Activated CD4-positive, alpha-beta memory T cell treated with anti-CD3 and anti-CD28 coated beads, Interleukin-2, amount 10 ng/mL, durations not matched to agents 7 days and 5 days (primary cell): ENCODE data around the gene SMIM5. TPM values are rescaled to one million over a fixed set of nuclear protein-coding genes. Genes with fewer than 3 reads are reported as not detected.
"Not testable (repeated sequence)": the region's sequence is repeated elsewhere in the genome, so short reads cannot be mapped to it uniquely, and the experiment has no call there.

Source experiments
- CTCF ChIA-PET: fragments of 350-600 bp; sonication (Branson Sonifier 250); formaldehyde crosslinking; loops from one replicate; lab custom pipeline; 2021; ENCODE audit warnings: antibody characterized with exemption, inconsistent platforms; lab: Charles Lee
- POLR2A ChIA-PET: fragments of 350-600 bp; sonication (Branson Sonifier 250); formaldehyde crosslinking; loops from one replicate; lab custom pipeline; 2021; ENCODE audit warnings: antibody characterized with exemption; lab: Charles Lee
- DNase-seq: peaks from one replicate; pipeline ENCODE4 v3.0.0-alpha.2; 2020
- H3K27ac Mint-ChIP-seq: one replicate; pipeline ENCODE4 v1.8.0; 2021; ENCODE audit warnings: mild to moderate bottlenecking, mixed read lengths
- H3K27me3 Mint-ChIP-seq: one replicate; pipeline ENCODE4 v1.8.0; 2021; ENCODE audit warnings: mixed read lengths
- H3K36me3 Mint-ChIP-seq: one replicate; pipeline ENCODE4 v1.8.0; 2021; ENCODE audit warnings: low read depth, mixed read lengths
- H3K4me1 Mint-ChIP-seq: one replicate; pipeline ENCODE4 v1.8.0; 2021; ENCODE audit warnings: mixed read lengths
- H3K4me3 Mint-ChIP-seq: one replicate; pipeline ENCODE4 v1.8.0; 2021; ENCODE audit warnings: mild to moderate bottlenecking, mixed read lengths
- H3K9me3 Mint-ChIP-seq: one replicate; pipeline ENCODE4 v1.8.0; 2021; ENCODE audit warnings: mixed read lengths
- total RNA-seq, 2 experiments: library from RNA; stranded (reverse); gene quantifications; one replicate each; pipeline ENCODE4 v1.2.3, GENCODE V29; 2021

SMIM5 gene
- total RNA-seq, 2 experiments from 2014 or later, result not detected

DNA sequence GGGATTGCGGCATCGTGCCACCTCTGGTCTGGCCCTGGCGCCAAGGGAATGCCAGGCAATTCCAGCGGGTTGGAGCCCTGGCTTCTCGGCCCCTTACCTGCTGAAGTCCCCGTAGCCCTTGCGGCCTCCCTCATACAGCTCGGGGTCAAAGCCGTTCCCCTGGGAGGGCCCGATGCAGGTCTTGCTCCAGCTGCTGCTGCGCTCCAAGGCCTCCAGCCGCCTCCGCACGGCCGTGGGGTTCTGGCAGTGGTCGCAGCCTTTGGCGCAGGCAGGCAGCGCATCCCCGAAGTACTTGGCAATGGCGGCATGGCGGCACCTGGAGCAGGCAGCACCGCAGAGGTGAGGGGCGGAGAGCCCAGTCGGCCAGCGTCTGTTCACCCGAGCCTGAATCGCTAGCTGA lies 1.9 kb upstream of the SMIM5 start:
- DNase-seq, result no peak
- H3K36me3 Mint-ChIP-seq, result no peaks in the 10 kb centered on the region
- H3K27ac Mint-ChIP-seq, result no peak overlapping the region
- POLR2A ChIA-PET, result no interaction called here
- H3K4me3 Mint-ChIP-seq, result no peak overlapping the region
- no peaks in the 10 kb centered on the region for H3K4me1 Mint-ChIP-seq
- no peaks in the 10 kb centered on the region for H3K27me3 Mint-ChIP-seq
- CTCF ChIA-PET, result interaction anchor here (4.4 to 7.7 kb wide), 2 partner anchors 13 to 117 kb away, joined by 75 to 149 read pairs; a partner anchor contains a TSS
- H3K9me3 Mint-ChIP-seq, result no peaks in the 10 kb centered on the region

DNA sequence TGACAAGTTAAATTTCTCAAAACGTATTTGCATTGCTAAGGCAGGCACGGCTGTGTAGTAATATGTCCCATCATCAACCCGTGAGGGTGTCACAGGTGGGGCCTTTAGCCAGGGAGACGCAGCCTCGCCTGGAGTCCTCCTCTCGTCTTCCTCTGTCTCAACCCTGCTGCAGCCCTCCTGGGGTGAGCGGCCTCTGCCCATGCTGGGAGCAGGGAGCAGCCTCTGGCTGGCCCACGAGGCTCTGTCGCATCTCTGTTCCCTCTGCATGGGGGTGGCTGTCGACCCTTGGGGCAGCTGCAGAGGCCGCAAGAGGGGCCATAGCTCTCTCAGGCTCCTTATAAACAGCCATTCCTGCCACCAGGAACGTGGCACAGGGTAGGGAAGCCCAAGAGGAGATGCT lies 806 bp upstream of the SMIM5 start:
- POLR2A ChIA-PET, result interaction anchor here (1.0 to 1.2 kb wide), 3 partner anchors 9 to 148 kb away, joined by 3 read pairs; partner anchors contain the start of genes RECQL5 and SAP30BP
- H3K9me3 Mint-ChIP-seq, result no peaks in the 10 kb centered on the region
- H3K4me3 Mint-ChIP-seq, result no peak overlapping the region
- H3K4me1 Mint-ChIP-seq, result no peaks in the 10 kb centered on the region
- no peak overlapping the region for H3K27ac Mint-ChIP-seq
- CTCF ChIA-PET, result interaction anchor here (0.6 to 7.7 kb wide), 51 partner anchors 8 to 343 kb away, joined by 3 to 149 read pairs (median 5); partner anchors contain the start of genes GALK1, GRB2, LLGL2 and RECQL5
- H3K27me3 Mint-ChIP-seq, result no peaks in the 10 kb centered on the region
- DNase-seq, result no peak
- no peaks in the 10 kb centered on the region for H3K36me3 Mint-ChIP-seq

DNA sequence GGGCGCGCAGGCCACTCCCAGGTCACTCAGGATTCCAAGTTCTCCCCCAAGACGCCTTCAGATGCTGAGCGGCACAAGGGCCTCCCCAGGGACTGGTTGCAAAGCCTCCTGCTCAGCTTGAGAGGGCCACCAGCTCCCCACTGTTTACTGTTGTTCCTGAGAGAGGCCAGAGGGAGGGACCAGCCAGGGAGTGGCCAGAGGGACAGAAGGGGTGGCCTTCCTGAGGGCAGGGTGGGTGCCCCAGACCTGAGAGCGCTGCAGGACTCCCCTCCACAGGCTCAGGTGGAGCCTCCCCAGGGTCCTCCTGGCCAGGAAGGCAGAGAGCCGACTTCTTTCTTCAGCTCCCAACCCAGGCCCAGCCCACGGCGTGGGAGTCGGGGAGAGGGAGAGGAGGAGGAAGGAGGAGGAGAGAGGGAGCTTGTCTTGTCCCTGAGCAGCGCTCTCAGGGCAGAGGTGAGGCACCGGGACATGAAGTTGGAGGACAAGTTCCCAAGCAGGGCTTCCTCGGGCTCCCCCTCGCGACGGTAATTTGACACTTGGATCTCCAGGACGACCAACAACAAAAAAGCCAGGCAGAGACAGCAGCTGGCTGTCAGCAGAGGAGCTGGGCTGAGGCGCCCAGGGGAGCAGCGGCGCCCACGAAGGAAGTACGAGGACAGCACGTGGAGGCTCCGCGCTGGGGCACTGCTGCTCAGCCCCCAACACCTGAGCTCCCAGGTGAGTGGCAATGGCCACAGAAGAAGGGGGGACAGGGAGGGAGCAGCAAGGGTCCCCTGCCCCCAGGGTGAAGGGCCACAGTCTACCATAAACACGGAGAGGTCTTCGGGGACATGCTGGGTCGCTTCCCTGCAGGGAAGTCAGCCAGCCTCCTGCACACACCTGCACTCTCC lies 497 bp downstream of the SMIM5 start:
- Mint-ChIP-seq H3K9me3 (no peaks in the 10 kb centered on the region), H3K27ac (no peak overlapping the region), H3K27me3 (no peaks in the 10 kb centered on the region), H3K4me1 (no peaks in the 10 kb centered on the region), H3K4me3 (no peak overlapping the region), H3K36me3 (no peaks in the 10 kb centered on the region)
- ChIA-PET POLR2A (interaction anchor here (0.8 to 1.4 kb wide), 6 partner anchors 7 to 146 kb away, joined by 3 to 4 read pairs (median 3); partner anchors contain the start of genes RECQL5 and SAP30BP), CTCF (interaction anchor here (0.5 to 7.7 kb wide), 40 partner anchors 9 to 321 kb away, joined by 3 to 149 read pairs (median 6); partner anchors contain the start of genes GALK1, GRB2 and TSEN54)
- DNase-seq, result peak; percentile 57

DNA sequence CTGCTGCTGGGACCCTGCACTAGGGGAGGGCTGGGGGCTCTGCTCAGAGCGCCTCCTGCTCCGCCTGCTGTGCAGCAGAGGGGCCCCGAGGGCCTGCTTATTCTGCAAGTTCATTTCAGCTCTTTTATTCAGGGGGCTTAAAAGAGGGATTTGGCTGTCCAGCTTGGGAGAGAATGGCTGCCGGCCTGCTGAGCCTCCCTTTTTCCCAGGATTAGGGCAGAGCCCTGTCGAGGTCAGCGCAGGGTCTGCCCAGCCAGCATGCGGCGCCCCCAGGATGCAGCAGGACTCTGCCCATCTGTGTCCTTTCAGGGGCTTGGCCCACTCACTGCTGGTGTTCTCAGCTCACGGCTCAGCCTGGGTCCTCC lies 1.1 kb downstream of the SMIM5 start:
- no peak overlapping the region for H3K27ac Mint-ChIP-seq
- H3K27me3 Mint-ChIP-seq, result no peaks in the 10 kb centered on the region
- no peaks in the 10 kb centered on the region for H3K4me1 Mint-ChIP-seq
- H3K36me3 Mint-ChIP-seq, result no peaks in the 10 kb centered on the region
- no peak overlapping the region for H3K4me3 Mint-ChIP-seq
- DNase-seq, result no peak
- H3K9me3 Mint-ChIP-seq, result no peaks in the 10 kb centered on the region
- POLR2A ChIA-PET, result interaction anchor here (0.8 to 1.4 kb wide), 2 partner anchors 114 to 119 kb away, joined by 4 read pairs; no protein-coding TSS in a partner anchor
- CTCF ChIA-PET, result interaction anchor here (0.5 to 7.7 kb wide), 16 partner anchors 10 to 321 kb away, joined by 3 to 149 read pairs (median 11); a partner anchor contains a TSS

DNA sequence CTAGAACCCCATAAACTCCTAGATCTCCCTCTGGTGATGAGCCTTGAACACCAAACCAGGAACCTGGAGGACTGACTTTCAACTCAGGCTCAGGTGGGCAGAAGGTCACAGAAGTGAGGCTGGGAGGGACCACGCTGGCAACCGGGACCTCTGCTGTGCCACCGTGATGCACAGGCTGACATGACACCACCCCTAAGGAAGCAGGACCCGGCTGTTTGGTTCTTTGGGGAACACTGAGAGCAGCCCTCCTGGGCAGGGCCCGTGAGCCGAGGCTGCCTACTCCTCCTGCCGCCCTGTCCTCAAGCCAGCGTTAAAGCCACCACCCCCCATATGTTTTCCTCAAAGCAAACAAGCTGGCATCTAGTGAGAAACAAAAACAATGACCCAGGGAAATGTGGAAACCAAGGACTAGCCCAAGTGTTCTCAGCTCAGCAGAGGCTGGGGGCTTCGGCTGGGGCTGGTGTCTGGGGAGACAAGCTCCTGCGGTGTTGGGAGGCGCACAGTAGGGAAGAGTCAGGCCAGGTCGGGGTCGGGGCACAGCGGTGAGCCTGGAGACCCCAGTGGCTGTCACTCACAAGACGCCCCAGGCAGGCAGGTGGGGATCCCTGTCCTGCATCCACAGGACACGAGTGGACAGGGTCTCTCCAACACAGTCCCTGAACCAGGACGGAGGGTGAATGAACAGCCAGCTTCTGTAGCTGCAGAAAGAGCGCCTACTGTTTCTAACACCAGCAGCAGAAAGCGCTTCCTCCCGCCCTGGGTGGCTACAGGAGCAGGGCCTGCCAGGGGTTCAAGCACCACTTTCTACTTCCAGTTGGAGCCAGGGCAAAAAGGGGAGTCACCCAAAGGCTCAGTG lies 1.7 kb downstream of the SMIM5 start:
- no peak overlapping the region for H3K27ac Mint-ChIP-seq
- H3K4me3 Mint-ChIP-seq, result no peak overlapping the region
- DNase-seq, result no peak
- no peaks in the 10 kb centered on the region for H3K9me3 Mint-ChIP-seq
- H3K27me3 Mint-ChIP-seq, result no peaks in the 10 kb centered on the region
- no peaks in the 10 kb centered on the region for H3K36me3 Mint-ChIP-seq
- CTCF ChIA-PET, result interaction anchor here (1.6 to 7.7 kb wide), 9 partner anchors 9 to 208 kb away, joined by 3 to 149 read pairs (median 23); a partner anchor contains a TSS
- no peaks in the 10 kb centered on the region for H3K4me1 Mint-ChIP-seq
- POLR2A ChIA-PET, result interaction anchor here (1.4 kb wide), 1 partner anchor 119 kb away, joined by 4 read pairs; no protein-coding TSS in a partner anchor

DNA sequence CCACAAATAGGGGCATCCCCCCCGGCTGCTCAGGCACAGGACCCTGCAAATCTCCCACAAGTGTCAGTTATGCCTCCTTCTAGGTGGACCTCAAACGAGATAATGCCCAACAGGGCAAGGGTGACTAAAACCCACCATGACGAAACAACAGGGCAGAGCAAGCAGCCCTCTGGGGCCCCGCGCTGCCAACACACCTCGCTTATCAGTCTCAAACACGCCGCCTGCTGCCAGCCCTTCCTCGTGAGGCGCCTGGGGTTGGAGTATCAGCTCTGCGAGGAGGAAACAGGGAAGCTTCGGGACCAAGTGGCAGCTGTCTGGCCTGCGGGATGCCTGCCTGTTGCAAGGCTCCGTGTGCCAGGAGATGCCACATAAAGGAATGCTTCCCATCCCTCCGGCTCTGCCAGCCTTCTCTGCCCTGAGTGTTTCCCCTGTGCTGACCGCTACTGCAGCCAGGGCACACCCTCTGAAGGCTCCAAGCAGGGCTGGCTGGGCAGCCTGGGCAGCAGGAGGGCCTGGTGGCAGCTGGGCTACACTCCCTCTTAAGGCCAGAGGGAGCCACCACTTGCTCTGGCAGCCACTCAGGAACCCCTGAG lies 2.5 kb downstream of the SMIM5 start:
- Mint-ChIP-seq H3K4me3 (no peak overlapping the region), H3K9me3 (no peaks in the 10 kb centered on the region), H3K27me3 (no peaks in the 10 kb centered on the region), H3K36me3 (no peaks in the 10 kb centered on the region), H3K4me1 (no peaks in the 10 kb centered on the region), H3K27ac (no peak overlapping the region)
- ChIA-PET POLR2A (no interaction called here), CTCF (interaction anchor here (1.6 to 7.7 kb wide), 6 partner anchors 8 to 114 kb away, joined by 3 to 149 read pairs (median 8); a partner anchor contains a TSS)
- DNase-seq, result no peak

DNA sequence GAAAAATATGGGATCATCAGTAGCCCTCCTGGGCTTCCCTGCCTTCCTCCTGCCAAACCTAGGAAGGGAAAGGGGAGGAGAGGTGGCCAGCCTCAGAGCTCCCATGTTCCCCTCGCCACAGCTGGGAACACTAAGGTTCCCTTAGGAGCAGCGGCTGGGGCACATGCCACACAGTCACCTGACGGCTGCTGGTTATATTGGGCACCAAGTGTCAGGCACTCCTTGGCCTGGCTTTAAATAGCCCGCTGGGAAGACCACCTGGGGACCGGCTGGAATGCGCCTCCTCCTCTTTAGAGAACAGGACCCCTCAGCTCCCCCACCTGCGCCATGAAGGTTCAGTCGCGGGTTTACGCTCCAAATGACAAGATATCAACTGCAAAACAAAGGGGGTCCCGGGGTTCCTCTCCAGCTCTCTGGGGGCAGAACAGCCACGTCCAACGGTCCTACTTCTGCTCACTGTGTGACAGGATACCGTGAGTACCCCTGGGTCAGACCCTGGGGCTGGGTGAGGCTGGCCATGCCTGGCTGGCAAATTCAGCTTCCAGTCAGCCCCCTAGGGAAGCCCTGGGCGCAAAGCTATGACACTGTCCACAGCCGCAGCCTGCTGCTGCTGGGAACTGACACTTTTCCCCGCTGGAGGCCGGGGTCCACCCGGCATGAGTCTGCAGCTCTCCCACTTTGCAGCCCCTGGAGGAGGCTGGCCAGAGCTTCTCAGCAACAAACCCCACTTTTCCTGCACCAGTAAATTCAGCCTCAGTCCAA lies 3.3 kb downstream of the SMIM5 start:
- no peaks in the 10 kb centered on the region for H3K36me3 Mint-ChIP-seq
- no peaks in the 10 kb centered on the region for H3K4me1 Mint-ChIP-seq
- no peak overlapping the region for H3K4me3 Mint-ChIP-seq
- ChIA-PET POLR2A (no interaction called here), CTCF (interaction anchor here (1.1 to 2.8 kb wide), 4 partner anchors 10 to 113 kb away, joined by 4 to 9 read pairs (median 7); a partner anchor contains a TSS)
- H3K27ac Mint-ChIP-seq, result no peak overlapping the region
- no peaks in the 10 kb centered on the region for H3K9me3 Mint-ChIP-seq
- DNase-seq, result no peak
- H3K27me3 Mint-ChIP-seq, result no peaks in the 10 kb centered on the region

DNA sequence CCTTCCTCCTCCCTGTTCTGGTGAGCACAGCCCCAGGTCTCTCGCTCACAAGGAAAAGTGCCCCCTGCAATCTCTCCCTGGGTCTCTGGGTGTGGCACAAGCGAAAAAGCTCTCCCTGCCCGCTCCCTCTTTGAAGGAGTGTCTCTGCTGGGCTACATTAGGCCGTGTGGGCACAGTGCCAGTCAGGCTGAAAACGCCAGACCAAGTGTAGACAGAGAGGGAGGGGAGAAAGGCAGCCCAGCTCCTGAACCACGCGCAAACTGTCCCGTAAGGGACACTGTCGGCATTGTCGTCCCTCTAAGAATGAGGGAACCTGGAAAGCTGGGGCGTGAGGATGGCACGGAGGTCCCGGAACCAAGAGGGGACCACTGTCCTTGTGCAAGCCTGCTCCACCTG lies 3.9 kb downstream of the SMIM5 start:
- no peaks in the 10 kb centered on the region for H3K36me3 Mint-ChIP-seq
- no peak overlapping the region for H3K27ac Mint-ChIP-seq
- ChIA-PET CTCF (interaction anchor here (1.1 to 2.8 kb wide), 4 partner anchors 9 to 112 kb away, joined by 4 to 9 read pairs (median 7); a partner anchor contains a TSS), POLR2A (no interaction called here)
- peaks cover under 1% of the 10 kb centered on the region for H3K4me1 Mint-ChIP-seq
- no peaks in the 10 kb centered on the region for H3K27me3 Mint-ChIP-seq
- no peaks in the 10 kb centered on the region for H3K9me3 Mint-ChIP-seq
- no peak overlapping the region for H3K4me3 Mint-ChIP-seq
- no peak for DNase-seq

DNA sequence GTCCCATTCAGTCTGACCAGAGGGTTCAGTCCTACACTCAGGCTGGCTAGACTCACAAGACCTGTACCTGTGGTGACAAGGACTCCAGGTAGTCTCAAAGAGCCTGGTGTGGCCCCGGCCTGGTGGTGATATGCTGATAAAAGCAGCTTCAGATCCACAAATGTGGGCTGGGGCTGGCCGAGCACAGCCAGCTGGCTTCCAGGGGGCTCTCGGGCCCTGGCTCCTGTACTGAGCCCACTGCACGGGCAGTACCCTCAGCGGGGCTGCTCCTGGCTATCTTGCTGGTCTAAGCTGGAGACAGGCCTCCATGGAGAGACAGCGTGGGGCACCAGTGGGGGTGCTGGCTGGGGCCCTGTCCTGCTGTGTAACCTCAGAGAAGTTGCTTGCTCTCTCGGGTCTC lies 4.3 kb downstream of the SMIM5 start:
- CTCF ChIA-PET, result interaction anchor here (1.1 to 2.8 kb wide), 5 partner anchors 9 to 112 kb away, joined by 3 to 9 read pairs (median 8); a partner anchor contains a TSS
- no peak overlapping the region for H3K27ac Mint-ChIP-seq
- POLR2A ChIA-PET, result no interaction called here
- H3K4me3 Mint-ChIP-seq, result no peak overlapping the region
- H3K36me3 Mint-ChIP-seq, result no peaks in the 10 kb centered on the region
- H3K27me3 Mint-ChIP-seq, result no peaks in the 10 kb centered on the region
- H3K4me1 Mint-ChIP-seq, result peaks cover 4% of the 10 kb centered on the region
- DNase-seq, result no peak
- H3K9me3 Mint-ChIP-seq, result no peaks in the 10 kb centered on the region

DNA sequence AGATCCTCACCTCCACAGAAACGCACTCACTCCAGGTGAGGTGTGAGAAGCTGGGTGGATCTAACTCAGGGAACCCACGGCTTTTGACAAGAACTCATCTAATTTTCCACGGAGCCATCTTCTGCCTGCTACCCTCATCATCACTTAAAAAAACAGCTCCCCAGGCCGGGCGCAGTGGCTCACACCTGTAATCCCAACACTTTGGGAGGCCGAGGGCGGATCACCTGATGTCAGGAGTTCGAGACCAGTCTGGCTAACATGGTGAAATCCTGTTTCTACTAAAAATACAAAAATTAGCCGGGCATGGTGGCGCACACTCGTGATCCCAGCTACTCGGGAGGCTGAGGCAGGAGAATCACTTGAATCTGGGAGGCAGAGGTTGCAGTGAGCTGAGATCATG lies 4.8 kb downstream of the SMIM5 start:
- ChIA-PET CTCF (interaction anchor here (1.1 to 2.8 kb wide), 4 partner anchors 8 to 112 kb away, joined by 3 to 9 read pairs (median 8); a partner anchor contains a TSS), POLR2A (interaction anchor here (1.3 kb wide), 1 partner anchor 29 kb away, joined by 3 read pairs; the partner anchor contains the start of gene RECQL5)
- not testable (repeated sequence) for H3K4me3 Mint-ChIP-seq, H3K36me3 Mint-ChIP-seq, H3K9me3 Mint-ChIP-seq, DNase-seq, H3K4me1 Mint-ChIP-seq, H3K27ac Mint-ChIP-seq, H3K27me3 Mint-ChIP-seq

DNA sequence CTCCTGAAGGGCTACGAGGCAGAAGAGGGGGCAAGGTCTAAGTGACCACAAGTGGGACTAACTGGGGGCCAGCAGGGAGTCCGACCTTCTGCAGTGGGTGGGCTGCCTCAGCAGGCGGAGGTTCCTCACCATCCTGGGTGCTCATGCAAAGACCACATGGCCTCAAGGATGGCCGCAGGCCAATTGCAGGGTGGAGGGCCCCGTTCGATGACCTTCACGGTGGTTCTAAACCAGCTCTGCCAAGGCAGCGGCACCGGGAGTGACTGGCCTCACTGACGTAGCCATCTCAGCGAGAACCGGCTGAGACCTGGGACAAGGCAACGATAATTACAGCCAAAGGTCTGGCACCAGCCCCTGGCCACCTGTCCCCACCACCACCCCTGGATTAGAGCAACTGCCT lies 5.7 kb downstream of the SMIM5 start:
- no peak overlapping the region for H3K4me3 Mint-ChIP-seq
- no peak for DNase-seq
- POLR2A ChIA-PET, result interaction anchor here (1.3 kb wide), 1 partner anchor 28 kb away, joined by 3 read pairs; the partner anchor contains the start of gene RECQL5
- peaks cover 4% of the 10 kb centered on the region for H3K4me1 Mint-ChIP-seq
- H3K27me3 Mint-ChIP-seq, result no peaks in the 10 kb centered on the region
- H3K27ac Mint-ChIP-seq, result no peak overlapping the region
- no peaks in the 10 kb centered on the region for H3K36me3 Mint-ChIP-seq
- CTCF ChIA-PET, result interaction anchor here (1.1 to 2.0 kb wide), 2 partner anchors 14 to 109 kb away, joined by 3 to 8 read pairs; no protein-coding TSS in a partner anchor
- H3K9me3 Mint-ChIP-seq, result no peaks in the 10 kb centered on the region
